ENCODE results near the gene GNAI2.

The GNAI2 gene

DNA sequence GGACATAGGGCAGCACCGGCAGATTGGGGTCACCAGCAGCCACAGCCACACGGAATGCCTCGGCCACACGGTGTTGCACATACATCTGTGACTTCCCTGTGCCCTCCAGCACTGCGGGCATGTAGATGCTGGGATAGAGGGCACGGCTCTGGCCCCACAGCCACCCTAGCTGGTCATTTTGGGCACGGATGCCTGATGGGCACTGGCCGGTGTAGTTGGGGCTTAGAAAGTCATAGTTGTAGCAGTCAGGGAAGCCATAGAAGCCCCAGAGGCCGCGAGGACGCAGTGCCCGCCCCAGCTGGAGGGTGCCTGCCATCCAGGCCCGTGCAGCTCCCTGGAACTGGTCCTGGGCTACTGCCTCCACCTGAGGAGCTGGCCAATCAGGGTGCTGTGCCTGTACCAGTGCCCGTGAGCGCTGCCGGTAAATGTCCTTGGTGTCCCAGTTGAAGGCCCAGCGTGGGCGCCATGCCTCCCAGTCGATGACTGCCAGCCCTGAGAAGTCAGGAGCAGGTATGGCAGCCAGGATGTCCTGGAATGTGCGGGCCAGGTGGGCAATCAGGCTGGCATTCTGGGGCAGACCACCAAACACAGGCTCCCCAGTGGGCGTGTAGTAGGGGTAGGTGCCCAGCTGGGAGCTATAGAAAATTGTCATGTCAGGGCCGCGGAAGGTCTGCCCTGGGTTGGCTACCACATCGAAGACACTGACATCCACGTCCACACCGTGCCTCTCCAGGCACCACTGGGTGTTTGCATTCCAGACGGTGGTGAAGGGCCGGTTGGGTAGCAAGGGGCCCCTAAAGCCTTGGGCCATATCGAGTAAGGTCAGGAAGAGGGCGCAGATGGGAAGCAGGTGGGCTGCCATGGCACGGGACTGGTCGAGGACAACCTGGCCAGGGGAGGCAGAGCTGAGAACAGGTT is 66.3 kb downstream of the GNAI2 start:
- DNase-seq, result no peak

- no peak for DNase-seq
Measured at GRCh38 chr3:50303013-50303815, 67.2 kb downstream of the GNAI2 start, which contains the start of gene HYAL1. Gene HYAL1 (minus strand): TSS chr3:50303574. CDS start chr3:50302956, 618 bp downstream.

GRCh38 chr3:50304601-50305000 is 68.6 kb downstream of the GNAI2 start:
- no peak for DNase-seq

Measured in NCI-H1092 (cell line).